Measurements from ENCODE around the gene HARS1. TPM values are rescaled to one million over a fixed set of nuclear protein-coding genes. Genes with fewer than 3 reads are reported as not detected.

The HARS1 gene
- total and polyA plus RNA-seq, 2 of the 13 experiments (the other 11 are each of a cell fraction or from before 2014, with no cell fraction given) = 36.9 to 66.2 TPM

DNA sequence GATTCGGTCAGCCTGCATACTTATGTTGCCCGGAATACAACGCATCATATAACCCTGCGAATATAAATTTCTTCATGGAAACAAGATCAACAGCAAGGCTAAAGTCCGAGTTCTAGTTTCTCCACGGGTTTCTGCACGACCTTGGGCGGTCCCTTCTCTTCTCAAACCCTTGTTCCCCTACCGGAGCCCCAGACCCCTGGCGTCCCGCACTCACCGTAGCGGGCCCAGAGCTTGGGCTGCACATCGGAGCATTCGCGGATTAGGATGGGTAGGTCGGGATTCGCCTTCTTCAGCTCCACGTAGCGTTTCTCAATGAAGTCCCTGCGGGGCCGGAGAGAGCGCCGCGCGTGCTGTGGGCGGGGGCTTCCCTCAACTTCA lies 44.1 kb downstream of the HARS1 start (continued):
- TF ChIP-seq, protein P1, sequence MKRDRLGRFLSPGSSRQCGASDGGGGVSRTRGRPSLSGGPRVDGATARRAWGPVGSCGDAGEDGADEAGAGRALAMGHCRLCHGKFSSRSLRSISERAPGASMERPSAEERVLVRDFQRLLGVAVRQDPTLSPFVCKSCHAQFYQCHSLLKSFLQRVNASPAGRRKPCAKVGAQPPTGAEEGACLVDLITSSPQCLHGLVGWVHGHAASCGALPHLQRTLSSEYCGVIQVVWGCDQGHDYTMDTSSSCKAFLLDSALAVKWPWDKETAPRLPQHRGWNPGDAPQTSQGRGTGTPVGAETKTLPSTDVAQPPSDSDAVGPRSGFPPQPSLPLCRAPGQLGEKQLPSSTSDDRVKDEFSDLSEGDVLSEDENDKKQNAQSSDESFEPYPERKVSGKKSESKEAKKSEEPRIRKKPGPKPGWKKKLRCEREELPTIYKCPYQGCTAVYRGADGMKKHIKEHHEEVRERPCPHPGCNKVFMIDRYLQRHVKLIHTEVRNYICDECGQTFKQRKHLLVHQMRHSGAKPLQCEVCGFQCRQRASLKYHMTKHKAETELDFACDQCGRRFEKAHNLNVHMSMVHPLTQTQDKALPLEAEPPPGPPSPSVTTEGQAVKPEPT (CRISPR knock-in tag; IDR thresholded peaks at IDR 0.05; ENCODE audit: low read depth) = peak; percentile 34; the same call in 1 of the 2 replicates
- TF ChIP-seq NAIF1 (CRISPR knock-in tag; IDR thresholded peaks at IDR 0.05; ENCODE audit: borderline replicate concordance) (no peak), ZNF749 (CRISPR knock-in tag; IDR thresholded peaks at IDR 0.05; ENCODE audit: borderline replicate concordance) (no peak), ZSCAN21 (CRISPR knock-in tag; IDR thresholded peaks at IDR 0.05; ENCODE audit: borderline replicate concordance) (0 out of 2 replicates have a peak, but pooled peaks have one; percentile 10), HOXA9 (CRISPR knock-in tag; IDR thresholded peaks at IDR 0.05; ENCODE audit: borderline replicate concordance) (no peak), ZNF737 (CRISPR knock-in tag; IDR thresholded peaks at IDR 0.05; ENCODE audit: borderline replicate concordance) (no peak), ZFYVE20 (CRISPR knock-in tag; IDR thresholded peaks at IDR 0.05; ENCODE audit: borderline replicate concordance, low read depth) (0 out of 2 replicates have a peak, but pooled peaks have one; percentile 2), ZNF180 (CRISPR knock-in tag; IDR thresholded peaks at IDR 0.05; ENCODE audit: borderline replicate concordance, low read depth) (no peak), ZNF160 (CRISPR knock-in tag; IDR thresholded peaks at IDR 0.05) (peak; percentile 54; the same call in 1 of the 2 replicates), CEBPG (CRISPR knock-in tag; IDR thresholded peaks at IDR 0.05) (no peak), ZNF17 (CRISPR knock-in tag; IDR thresholded peaks at IDR 0.05) (no peak), SSRP1 (CRISPR knock-in tag; IDR thresholded peaks at IDR 0.05) (peak; percentile 95; the same call in 1 of the 2 replicates)
- TF ChIP-seq, protein P2, sequence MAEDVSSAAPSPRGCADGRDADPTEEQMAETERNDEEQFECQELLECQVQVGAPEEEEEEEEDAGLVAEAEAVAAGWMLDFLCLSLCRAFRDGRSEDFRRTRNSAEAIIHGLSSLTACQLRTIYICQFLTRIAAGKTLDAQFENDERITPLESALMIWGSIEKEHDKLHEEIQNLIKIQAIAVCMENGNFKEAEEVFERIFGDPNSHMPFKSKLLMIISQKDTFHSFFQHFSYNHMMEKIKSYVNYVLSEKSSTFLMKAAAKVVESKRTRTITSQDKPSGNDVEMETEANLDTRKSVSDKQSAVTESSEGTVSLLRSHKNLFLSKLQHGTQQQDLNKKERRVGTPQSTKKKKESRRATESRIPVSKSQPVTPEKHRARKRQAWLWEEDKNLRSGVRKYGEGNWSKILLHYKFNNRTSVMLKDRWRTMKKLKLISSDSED (CRISPR knock-in tag; IDR thresholded peaks at IDR 0.05) = no peak
- TF ChIP-seq, protein P3, sequence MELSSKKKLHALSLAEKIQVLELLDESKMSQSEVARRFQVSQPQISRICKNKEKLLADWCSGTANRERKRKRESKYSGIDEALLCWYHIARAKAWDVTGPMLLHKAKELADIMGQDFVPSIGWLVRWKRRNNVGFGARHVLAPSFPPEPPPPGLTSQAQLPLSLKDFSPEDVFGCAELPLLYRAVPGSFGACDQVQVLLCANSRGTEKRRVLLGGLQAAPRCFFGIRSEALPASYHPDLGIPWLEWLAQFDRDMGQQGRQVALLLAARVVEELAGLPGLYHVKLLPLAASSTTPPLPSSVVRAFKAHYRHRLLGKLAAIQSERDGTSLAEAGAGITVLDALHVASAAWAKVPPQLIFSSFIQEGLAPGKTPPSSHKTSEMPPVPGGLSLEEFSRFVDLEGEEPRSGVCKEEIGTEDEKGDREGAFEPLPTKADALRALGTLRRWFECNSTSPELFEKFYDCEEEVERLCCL (CRISPR knock-in tag; IDR thresholded peaks at IDR 0.05; ENCODE audit: borderline replicate concordance) = no peak
